ENCODE results near the gene SIGLEC6.

The SIGLEC6 gene

DNA sequence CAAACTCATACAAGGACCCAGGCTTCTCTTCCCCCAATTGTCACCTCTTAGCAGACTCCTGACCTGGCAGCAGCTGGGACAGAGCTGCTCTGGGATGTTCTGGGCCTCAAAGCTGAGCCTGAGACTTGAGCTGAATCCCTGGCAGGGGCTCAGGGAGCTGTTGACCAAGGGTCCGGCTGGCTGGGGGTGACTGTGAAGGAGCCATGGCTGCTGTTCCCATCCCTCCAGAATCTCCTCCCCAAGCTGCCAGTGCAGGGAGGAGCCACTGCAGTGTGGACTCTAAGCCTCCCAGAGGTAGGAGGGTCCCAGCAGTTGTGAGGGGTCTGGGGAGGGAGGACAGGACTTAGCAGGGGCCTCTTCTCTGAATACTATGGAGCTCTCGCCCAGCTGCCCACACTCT lies 2.2 kb downstream of the SIGLEC6 start:
- DNase-seq (ENCODE audit: low read depth) = no peak
- H3K4me3 ChIP-seq (ENCODE audit: control insufficient read depth, low read depth, low read length) = no peak overlapping the region
- no peak for TF ChIP-seq CTCF (IDR thresholded peaks at IDR 0.05; ENCODE audit: control insufficient read depth, insufficient read depth, low read depth, low read length, missing control alignments)

- no peak overlapping the region for H3K4me3 ChIP-seq (ENCODE audit: control insufficient read depth, low read depth, low read length)
- TF ChIP-seq CTCF (IDR thresholded peaks at IDR 0.05; ENCODE audit: control insufficient read depth, insufficient read depth, low read depth, low read length, missing control alignments) = no peak
- no peak for DNase-seq (ENCODE audit: low read depth)
These were observed 5.8 kb downstream of the SIGLEC6 start for GRCh38 chr19:51525651-51526050.

DNA sequence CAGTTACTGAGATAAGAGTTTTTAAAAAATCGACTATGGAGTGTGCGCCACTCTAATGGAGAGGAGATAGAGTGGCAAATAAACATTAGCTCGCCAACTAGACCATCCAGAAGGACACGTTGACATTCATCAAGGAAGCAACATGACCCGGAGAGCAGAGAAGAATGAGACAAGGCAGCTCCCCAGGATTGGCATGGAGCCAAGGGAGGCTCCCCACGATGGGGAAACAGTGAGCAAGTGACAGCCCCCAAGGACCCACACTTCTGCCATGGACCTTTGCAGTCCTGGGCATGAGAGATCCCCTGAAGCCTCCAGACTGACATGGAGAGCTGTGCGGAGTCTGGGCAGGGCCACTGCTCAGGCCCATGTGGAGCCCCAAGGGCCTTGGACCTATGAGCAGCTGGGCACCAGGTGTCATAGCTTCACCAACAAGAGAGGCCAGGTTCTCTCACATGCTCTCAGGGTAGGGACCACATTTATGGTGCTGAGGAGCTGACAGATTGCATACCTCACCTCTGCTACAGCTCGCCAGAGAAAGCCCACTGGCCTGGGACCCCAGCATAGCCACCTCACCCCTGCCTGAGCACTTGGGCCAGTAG lies 6.7 kb downstream of the SIGLEC6 start:
- DNase-seq (ENCODE audit: low read depth) = no peak
- no peak for TF ChIP-seq CTCF (IDR thresholded peaks at IDR 0.05; ENCODE audit: control insufficient read depth, insufficient read depth, low read depth, low read length, missing control alignments)
- no peak overlapping the region for H3K4me3 ChIP-seq (ENCODE audit: control insufficient read depth, low read depth, low read length)

- TF ChIP-seq CTCF (IDR thresholded peaks at IDR 0.05; ENCODE audit: control insufficient read depth, insufficient read depth, low read depth, low read length, missing control alignments) = no peak
- no peak for DNase-seq (ENCODE audit: low read depth)
- H3K4me3 ChIP-seq (ENCODE audit: control insufficient read depth, low read depth, low read length) = no peak overlapping the region
These were observed 9.7 kb downstream of the SIGLEC6 start for GRCh38 chr19:51521781-51522180.

- DNase-seq (ENCODE audit: low read depth) = no peak
- H3K4me3 ChIP-seq (ENCODE audit: control insufficient read depth, low read depth, low read length) = no peak overlapping the region
- no peak for TF ChIP-seq CTCF (IDR thresholded peaks at IDR 0.05; ENCODE audit: control insufficient read depth, insufficient read depth, low read depth, low read length, missing control alignments)
These were observed 10.1 kb downstream of the SIGLEC6 start for GRCh38 chr19:51521357-51521756.

GRCh38 chr19:51520728-51521127 lies 10.7 kb downstream of the SIGLEC6 start:
- H3K4me3 ChIP-seq (ENCODE audit: control insufficient read depth, low read depth, low read length) = no peak overlapping the region
- DNase-seq (ENCODE audit: low read depth) = no peak
- TF ChIP-seq CTCF (IDR thresholded peaks at IDR 0.05; ENCODE audit: control insufficient read depth, insufficient read depth, low read depth, low read length, missing control alignments) = no peak
